ENCODE data around the gene EPB41L4A.

Gene EPB41L4A

DNA sequence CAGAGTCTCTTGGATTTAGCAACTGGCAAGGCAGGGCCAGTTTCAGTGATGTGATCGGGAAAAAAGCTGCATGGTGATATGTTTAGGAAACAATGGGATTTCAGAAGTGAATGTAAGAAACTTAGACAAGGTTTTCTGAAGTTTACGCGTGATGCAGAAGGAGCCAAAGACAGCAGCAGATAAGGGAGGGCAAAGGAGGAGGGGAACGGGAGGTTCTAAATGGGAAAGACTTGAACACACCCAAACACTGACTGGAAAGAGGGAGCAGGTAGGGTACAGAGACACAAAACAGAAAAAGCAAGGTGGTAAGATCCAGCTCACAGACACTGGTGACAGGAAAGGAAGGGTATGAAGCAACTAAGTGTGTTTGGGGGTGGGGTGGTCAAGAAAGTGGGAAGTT is 115.4 kb downstream of the EPB41L4A start:
- intact Hi-C loops (cut with DNase I; ENCODE audit: low total_unique reads): no loop called here
- no peak for DNase-seq
- Histone ChIP-seq H3K27me3 (no peaks in the 10 kb centered on the region), H3K27ac (no peak overlapping the region), H3K4me3 (no peak overlapping the region), H3K4me1 (no peaks in the 10 kb centered on the region), H3K36me3 (no peaks in the 10 kb centered on the region), H3K9me3 (no peaks in the 10 kb centered on the region)
- TF ChIP-seq, protein P1, sequence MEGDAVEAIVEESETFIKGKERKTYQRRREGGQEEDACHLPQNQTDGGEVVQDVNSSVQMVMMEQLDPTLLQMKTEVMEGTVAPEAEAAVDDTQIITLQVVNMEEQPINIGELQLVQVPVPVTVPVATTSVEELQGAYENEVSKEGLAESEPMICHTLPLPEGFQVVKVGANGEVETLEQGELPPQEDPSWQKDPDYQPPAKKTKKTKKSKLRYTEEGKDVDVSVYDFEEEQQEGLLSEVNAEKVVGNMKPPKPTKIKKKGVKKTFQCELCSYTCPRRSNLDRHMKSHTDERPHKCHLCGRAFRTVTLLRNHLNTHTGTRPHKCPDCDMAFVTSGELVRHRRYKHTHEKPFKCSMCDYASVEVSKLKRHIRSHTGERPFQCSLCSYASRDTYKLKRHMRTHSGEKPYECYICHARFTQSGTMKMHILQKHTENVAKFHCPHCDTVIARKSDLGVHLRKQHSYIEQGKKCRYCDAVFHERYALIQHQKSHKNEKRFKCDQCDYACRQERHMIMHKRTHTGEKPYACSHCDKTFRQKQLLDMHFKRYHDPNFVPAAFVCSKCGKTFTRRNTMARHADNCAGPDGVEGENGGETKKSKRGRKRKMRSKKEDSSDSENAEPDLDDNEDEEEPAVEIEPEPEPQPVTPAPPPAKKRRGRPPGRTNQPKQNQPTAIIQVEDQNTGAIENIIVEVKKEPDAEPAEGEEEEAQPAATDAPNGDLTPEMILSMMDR (IDR thresholded peaks at IDR 0.05): no peak

DNA sequence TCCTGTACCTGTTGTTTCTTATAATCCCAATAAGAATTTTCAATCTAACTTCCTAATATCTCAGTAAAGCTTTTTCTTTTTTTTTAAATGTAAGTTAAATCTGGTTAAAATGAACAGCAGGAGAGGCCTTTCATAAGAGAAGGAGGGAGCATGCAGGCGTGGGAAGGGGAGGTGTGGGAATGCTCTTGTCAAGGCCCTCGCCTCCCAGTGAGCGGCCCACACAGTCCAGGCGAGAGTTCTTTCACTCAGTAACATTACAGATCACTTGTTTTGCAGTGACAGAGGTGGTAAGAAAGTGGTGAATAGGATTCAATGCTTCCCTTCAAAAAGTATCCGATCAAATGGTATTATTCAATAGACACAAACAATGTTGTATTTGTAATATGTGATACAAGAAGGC is 125.0 kb downstream of the EPB41L4A start:
- Histone ChIP-seq H3K27ac (no peak overlapping the region), H3K9me3 (no peaks in the 10 kb centered on the region), H3K27me3 (no peaks in the 10 kb centered on the region), H3K4me3 (no peak overlapping the region), H3K4me1 (no peaks in the 10 kb centered on the region), H3K36me3 (no peaks in the 10 kb centered on the region)
- no peak for DNase-seq
- TF ChIP-seq, protein P1 (IDR thresholded peaks at IDR 0.05): no peak
- intact Hi-C loops (cut with DNase I; ENCODE audit: low total_unique reads): no loop called here

DNA sequence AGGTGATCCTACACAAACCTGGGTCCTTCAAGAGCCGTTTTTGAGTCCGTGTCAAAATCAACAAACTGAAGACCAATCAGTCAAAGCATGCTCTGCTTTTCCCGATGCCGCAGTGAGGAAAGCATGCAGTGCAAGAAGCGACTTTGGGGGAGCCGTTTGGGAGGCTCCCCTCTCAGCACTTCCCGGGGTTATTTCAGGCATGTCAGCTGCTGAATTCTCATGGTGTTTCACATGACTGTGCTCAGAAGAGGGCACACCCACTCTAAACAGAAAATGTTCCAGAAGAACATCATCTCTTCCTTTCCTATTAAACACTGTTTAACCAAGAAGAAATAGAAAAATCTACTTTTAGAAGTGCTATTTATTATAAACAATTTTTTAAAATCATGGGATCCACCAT is 125.5 kb downstream of the EPB41L4A start:
- no peaks in the 10 kb centered on the region for H3K4me1 ChIP-seq
- no peak overlapping the region for H3K4me3 ChIP-seq
- TF ChIP-seq, protein P1 (IDR thresholded peaks at IDR 0.05): no peak
- intact Hi-C loops (cut with DNase I; ENCODE audit: low total_unique reads): no loop called here
- H3K27me3 ChIP-seq: no peaks in the 10 kb centered on the region
- H3K9me3 ChIP-seq: no peaks in the 10 kb centered on the region
- no peaks in the 10 kb centered on the region for H3K36me3 ChIP-seq
- DNase-seq: no peak
- H3K27ac ChIP-seq: no peak overlapping the region

DNA sequence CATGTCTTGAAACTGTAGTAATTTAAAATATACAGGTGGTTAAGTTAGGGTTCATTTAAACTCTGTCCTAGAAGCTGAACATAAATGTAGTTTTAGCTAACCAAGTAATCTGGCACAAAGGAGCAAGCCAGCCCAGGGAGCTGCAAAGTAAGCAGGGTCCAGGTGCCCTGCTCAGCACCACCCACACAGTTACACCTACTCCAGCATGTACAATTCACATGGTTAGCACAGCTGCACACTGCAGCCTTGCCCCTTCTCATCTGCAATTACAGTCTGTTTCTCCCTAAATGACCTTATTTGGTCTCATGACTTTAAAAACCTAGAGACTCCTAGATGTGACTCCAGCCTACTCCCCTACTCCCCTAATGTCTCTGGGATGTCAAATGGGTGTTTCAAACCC is 128.4 kb downstream of the EPB41L4A start:
- H3K27me3 ChIP-seq: no peaks in the 10 kb centered on the region
- H3K4me3 ChIP-seq: no peak overlapping the region
- DNase-seq: no peak
- H3K27ac ChIP-seq: no peak overlapping the region
- no peaks in the 10 kb centered on the region for H3K36me3 ChIP-seq
- TF ChIP-seq, protein P1 (IDR thresholded peaks at IDR 0.05): no peak
- no peaks in the 10 kb centered on the region for H3K4me1 ChIP-seq
- intact Hi-C loops (cut with DNase I; ENCODE audit: low total_unique reads): no loop called here
- H3K9me3 ChIP-seq: no peaks in the 10 kb centered on the region

DNA sequence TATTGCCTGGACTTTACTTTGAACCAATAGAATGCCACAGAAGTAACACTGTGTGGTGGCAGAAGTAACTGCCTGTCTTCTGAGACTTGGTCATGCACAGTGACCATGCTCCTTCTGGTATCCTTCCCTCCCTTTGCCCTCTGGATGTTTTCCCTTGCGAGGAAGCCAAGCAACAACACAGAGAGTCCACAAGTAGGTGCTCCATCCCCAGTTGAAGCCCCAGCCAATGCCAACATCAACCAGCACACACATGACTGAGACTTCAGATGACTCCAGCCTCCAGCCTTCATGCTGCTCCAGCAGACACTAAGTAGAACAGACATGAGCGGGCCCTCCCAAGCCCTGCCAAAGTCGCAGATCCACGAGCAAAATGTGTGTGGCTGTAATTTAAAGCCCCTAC is 129.6 kb downstream of the EPB41L4A start:
- no peak for DNase-seq
- intact Hi-C loops (cut with DNase I; ENCODE audit: low total_unique reads): no loop called here
- H3K36me3 ChIP-seq: no peaks in the 10 kb centered on the region
- H3K4me1 ChIP-seq: no peaks in the 10 kb centered on the region
- TF ChIP-seq, protein P1 (IDR thresholded peaks at IDR 0.05): no peak
- no peak overlapping the region for H3K27ac ChIP-seq
- H3K4me3 ChIP-seq: no peak overlapping the region
- H3K9me3 ChIP-seq: no peaks in the 10 kb centered on the region
- H3K27me3 ChIP-seq: no peaks in the 10 kb centered on the region
